ENCODE measurements around the gene LRRC8E. TPM values are rescaled to one million over a fixed set of nuclear protein-coding genes. Genes with fewer than 3 reads are reported as not detected.

LRRC8E gene
- total RNA-seq, 1 experiment from 2014 or later: 3.0 TPM

GRCh38 chr19:7920519-7921301 lies 32.4 kb downstream of the LRRC8E start:
- CTCF ChIA-PET: interaction anchor here (0.6 to 7.2 kb wide), 26 partner anchors 9 to 470 kb away, joined by 3 to 92 read pairs (median 8); partner anchors contain the start of genes LRRC8E, MAP2K7, RAB11B and TIMM44
- H3K27me3 Mint-ChIP-seq (ENCODE audit: low read depth): peaks cover 41% of the 10 kb centered on the region
- ATAC-seq (peak; percentile 25), DNase-seq (ENCODE audit: low spot score) (peak; percentile 99)
- peaks cover 5% of the 10 kb centered on the region for H3K4me1 Mint-ChIP-seq
- peak overlapping the region; percentile 75 for H3K4me3 Mint-ChIP-seq
- no peaks in the 10 kb centered on the region for H3K9me3 Mint-ChIP-seq
- POLR2A ChIA-PET: interaction anchor here (0.9 to 2.0 kb wide), 5 partner anchors 23 to 289 kb away, joined by 3 to 6 read pairs (median 4); partner anchors contain the start of genes CERS4 and TIMM44
- H3K36me3 Mint-ChIP-seq: no peaks in the 10 kb centered on the region
- 0 out of 2 replicates have a peak overlapping the region, but pooled peaks have one; percentile 71 for H3K27ac Mint-ChIP-seq
- TF ChIP-seq, protein P1, sequence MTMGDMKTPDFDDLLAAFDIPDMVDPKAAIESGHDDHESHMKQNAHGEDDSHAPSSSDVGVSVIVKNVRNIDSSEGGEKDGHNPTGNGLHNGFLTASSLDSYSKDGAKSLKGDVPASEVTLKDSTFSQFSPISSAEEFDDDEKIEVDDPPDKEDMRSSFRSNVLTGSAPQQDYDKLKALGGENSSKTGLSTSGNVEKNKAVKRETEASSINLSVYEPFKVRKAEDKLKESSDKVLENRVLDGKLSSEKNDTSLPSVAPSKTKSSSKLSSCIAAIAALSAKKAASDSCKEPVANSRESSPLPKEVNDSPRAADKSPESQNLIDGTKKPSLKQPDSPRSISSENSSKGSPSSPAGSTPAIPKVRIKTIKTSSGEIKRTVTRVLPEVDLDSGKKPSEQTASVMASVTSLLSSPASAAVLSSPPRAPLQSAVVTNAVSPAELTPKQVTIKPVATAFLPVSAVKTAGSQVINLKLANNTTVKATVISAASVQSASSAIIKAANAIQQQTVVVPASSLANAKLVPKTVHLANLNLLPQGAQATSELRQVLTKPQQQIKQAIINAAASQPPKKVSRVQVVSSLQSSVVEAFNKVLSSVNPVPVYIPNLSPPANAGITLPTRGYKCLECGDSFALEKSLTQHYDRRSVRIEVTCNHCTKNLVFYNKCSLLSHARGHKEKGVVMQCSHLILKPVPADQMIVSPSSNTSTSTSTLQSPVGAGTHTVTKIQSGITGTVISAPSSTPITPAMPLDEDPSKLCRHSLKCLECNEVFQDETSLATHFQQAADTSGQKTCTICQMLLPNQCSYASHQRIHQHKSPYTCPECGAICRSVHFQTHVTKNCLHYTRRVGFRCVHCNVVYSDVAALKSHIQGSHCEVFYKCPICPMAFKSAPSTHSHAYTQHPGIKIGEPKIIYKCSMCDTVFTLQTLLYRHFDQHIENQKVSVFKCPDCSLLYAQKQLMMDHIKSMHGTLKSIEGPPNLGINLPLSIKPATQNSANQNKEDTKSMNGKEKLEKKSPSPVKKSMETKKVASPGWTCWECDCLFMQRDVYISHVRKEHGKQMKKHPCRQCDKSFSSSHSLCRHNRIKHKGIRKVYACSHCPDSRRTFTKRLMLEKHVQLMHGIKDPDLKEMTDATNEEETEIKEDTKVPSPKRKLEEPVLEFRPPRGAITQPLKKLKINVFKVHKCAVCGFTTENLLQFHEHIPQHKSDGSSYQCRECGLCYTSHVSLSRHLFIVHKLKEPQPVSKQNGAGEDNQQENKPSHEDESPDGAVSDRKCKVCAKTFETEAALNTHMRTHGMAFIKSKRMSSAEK (CRISPR knock-in tag; IDR thresholded peaks at IDR 0.05; ENCODE audit: borderline replicate concordance): no peak
- no peak for TF ChIP-seq NR1H2 (CRISPR knock-in tag; IDR thresholded peaks at IDR 0.05)
- TF ChIP-seq ZNF671 (CRISPR knock-in tag; IDR thresholded peaks at IDR 0.05): no peak
- peak; percentile 82 for TF ChIP-seq PRDM15 (CRISPR knock-in tag; IDR thresholded peaks at IDR 0.05)
- 0 out of 2 replicates have a peak, but pooled peaks have one; percentile 1 for TF ChIP-seq NR3C1 (CRISPR knock-in tag; conservative IDR thresholded peaks at IDR 0.05; ENCODE audit: low read depth)
- TF ChIP-seq ZNF232 (CRISPR knock-in tag; IDR thresholded peaks at IDR 0.05): no peak
- TF ChIP-seq PRRX2 (CRISPR knock-in tag; IDR thresholded peaks at IDR 0.05): no peak
- TF ChIP-seq ETV6 (CRISPR knock-in tag; IDR thresholded peaks at IDR 0.05): no peak

- ChIA-PET POLR2A (interaction anchor here (0.6 to 2.0 kb wide), 7 partner anchors 22 to 340 kb away, joined by 3 to 6 read pairs (median 4); partner anchors contain the start of genes CERS4 and TIMM44), CTCF (interaction anchor here (0.9 to 7.2 kb wide), 16 partner anchors 8 to 240 kb away, joined by 4 to 92 read pairs (median 16); partner anchors contain the start of genes LRRC8E, MAP2K7, TIMM44 and TRAPPC5)
- peaks cover 35% of the 10 kb centered on the region for H3K27me3 Mint-ChIP-seq (ENCODE audit: low read depth)
- DNase-seq (ENCODE audit: low spot score): no peak
- ATAC-seq: no peak
- peak overlapping the region; percentile 72 for H3K4me3 Mint-ChIP-seq
- peaks cover 7% of the 10 kb centered on the region for H3K4me1 Mint-ChIP-seq
- no peaks in the 10 kb centered on the region for H3K9me3 Mint-ChIP-seq
- H3K36me3 Mint-ChIP-seq: no peaks in the 10 kb centered on the region
- no peak for TF ChIP-seq ZNF423 (CRISPR knock-in tag; IDR thresholded peaks at IDR 0.05)
- peak; percentile 45 for TF ChIP-seq PRDM15 (CRISPR knock-in tag; IDR thresholded peaks at IDR 0.05)
- TF ChIP-seq MYBL2 (CRISPR knock-in tag; IDR thresholded peaks at IDR 0.05): no peak
- no peak for TF ChIP-seq JAZF1 (CRISPR knock-in tag; IDR thresholded peaks at IDR 0.05)
- H3K27ac Mint-ChIP-seq: 0 out of 2 replicates have a peak overlapping the region, but pooled peaks have one; percentile 71
Observed at GRCh38 chr19:7921302-7921966, 33.1 kb downstream of the LRRC8E start.

All from WTC11 (cell line).